ENCODE results near the gene TTYH2. TPM values are rescaled to one million over a fixed set of nuclear protein-coding genes. Genes with fewer than 3 reads are reported as not detected.

Gene TTYH2
- total RNA-seq, 1 experiment from 2014 or later, result 5.4 TPM

DNA sequence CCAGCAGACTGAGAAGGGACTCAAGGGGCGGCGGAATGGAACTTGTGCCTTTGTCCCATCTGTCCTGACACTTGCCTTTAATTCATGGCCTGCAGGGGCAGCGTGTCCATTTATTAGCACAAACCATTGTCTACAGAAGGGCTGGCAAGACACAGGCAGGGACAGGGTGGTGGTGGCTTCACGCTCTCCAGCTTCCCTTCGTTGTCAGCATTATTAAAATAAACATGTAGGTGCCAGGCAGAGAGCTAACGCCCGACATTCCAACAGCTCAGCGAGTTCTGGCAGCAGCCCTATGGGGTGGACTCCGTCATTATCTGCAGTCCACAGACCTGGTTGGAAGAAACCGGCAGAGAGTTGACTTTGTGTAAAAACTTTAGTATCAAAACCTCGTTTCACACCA, 77.0 kb downstream of the TTYH2 start:
- H3K9me3 Mint-ChIP-seq (ENCODE audit: unreplicated experiment), result no peaks in the 10 kb centered on the region
- H3K4me1 Mint-ChIP-seq (ENCODE audit: low read depth, unreplicated experiment), result no peaks in the 10 kb centered on the region
- intact Hi-C loops (cut with micrococcal nuclease; ENCODE audit: unreplicated experiment), result no loop called here
- H3K36me3 ChIP-seq (ENCODE audit: control insufficient read depth, insufficient read depth, low read length), result no peaks in the 10 kb centered on the region
- no peak overlapping the region for H3K4me3 Mint-ChIP-seq (ENCODE audit: unreplicated experiment)
- ChIA-PET POLR2A (no interaction called here), CTCF (no interaction called here)
- DNase-seq, result no peak
- TF ChIP-seq, protein P1, sequence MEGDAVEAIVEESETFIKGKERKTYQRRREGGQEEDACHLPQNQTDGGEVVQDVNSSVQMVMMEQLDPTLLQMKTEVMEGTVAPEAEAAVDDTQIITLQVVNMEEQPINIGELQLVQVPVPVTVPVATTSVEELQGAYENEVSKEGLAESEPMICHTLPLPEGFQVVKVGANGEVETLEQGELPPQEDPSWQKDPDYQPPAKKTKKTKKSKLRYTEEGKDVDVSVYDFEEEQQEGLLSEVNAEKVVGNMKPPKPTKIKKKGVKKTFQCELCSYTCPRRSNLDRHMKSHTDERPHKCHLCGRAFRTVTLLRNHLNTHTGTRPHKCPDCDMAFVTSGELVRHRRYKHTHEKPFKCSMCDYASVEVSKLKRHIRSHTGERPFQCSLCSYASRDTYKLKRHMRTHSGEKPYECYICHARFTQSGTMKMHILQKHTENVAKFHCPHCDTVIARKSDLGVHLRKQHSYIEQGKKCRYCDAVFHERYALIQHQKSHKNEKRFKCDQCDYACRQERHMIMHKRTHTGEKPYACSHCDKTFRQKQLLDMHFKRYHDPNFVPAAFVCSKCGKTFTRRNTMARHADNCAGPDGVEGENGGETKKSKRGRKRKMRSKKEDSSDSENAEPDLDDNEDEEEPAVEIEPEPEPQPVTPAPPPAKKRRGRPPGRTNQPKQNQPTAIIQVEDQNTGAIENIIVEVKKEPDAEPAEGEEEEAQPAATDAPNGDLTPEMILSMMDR (IDR thresholded peaks at IDR 0.05; ENCODE audit: insufficient read depth in 1 of 2, low read depth in 1 of 2, low read length in 1 of 2, severe bottlenecking in 1 of 2, unreplicated experiment in 1 of 2), result no peak
- H3K4me3 ChIP-seq (ENCODE audit: low read depth, low read length), result no peak overlapping the region
- no peaks in the 10 kb centered on the region for H3K9me3 ChIP-seq
- no peak overlapping the region for H3K27ac Mint-ChIP-seq (ENCODE audit: unreplicated experiment)
- BruUV-seq (replicated peaks), result no TSS peak
- H3K36me3 Mint-ChIP-seq (ENCODE audit: insufficient read depth, unreplicated experiment), result no peaks in the 10 kb centered on the region
- H3K4me1 ChIP-seq, result no peaks in the 10 kb centered on the region
- H3K27me3 ChIP-seq (replicated peaks; ENCODE audit: control insufficient read depth, insufficient read depth, low read length), result no peaks in the 10 kb centered on the region
- H3K27me3 Mint-ChIP-seq (ENCODE audit: insufficient read depth, unreplicated experiment), result no peaks in the 10 kb centered on the region

DNA sequence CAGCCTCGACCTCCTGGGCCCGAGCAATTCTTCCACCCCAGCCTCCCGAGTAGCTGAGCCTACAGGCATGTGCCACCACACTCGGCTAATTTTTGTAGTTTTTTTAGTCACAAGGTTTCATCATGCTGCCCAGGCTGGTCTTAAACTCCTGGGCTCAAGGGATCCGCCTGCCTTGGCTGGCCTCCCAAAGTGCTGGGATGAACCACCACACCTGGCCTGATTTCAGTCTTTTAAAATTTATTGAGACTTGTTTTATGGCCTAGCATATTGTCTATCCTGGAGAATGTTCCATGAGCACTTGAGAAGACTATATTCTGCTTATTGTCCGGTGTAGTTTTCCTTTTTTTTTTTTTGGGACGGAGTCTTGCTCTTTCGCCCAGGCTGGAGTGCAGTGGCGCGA, 79.1 kb downstream of the TTYH2 start:
- intact Hi-C loops (cut with micrococcal nuclease; ENCODE audit: unreplicated experiment), result no loop called here
- POLR2A ChIA-PET, result no interaction called here

DNA sequence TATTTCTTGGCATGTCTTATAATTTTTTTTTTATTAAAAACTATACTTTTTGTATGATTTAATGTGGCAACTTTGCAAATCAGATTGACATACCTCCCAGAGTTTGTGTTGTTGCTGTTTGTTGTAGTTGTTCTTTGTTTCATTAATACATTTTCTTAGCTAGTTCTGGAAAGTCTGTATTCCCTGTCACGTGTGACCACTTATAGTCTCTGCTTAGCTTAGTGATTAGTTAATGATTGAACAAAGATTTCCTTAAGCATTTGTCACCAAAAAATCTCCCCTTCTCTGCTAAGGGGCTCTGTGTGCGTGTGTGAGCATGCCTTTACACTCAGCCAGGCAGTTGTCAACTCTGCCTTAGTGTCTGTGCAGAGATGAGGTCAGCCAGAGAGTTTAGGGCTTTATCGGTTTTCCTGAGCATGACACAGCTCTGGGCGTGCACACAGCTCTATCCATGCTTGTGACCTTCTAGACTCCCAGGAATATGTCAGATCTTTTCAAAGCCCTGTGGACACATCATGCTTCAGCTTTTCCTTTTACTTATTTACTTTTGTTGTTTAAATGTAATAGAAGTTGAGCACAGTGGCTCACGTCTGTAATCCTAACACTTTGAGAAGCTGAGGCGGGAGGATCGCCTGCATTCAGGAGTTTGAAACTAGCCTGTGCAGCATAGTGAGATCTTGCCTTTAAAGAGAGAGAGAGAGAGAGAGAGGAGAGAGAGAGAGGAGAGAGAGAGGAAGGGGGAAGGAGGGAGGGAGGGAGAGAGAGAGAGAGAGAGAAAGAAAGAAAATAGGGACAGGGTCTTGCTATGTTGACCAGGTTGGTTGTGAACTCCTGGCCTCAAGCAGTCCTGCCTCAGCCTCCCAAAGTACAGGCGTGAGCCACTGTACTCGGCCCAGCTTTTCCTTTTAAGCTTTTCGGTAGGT, 82.5 kb downstream of the TTYH2 start:
- Mint-ChIP-seq H3K27ac (ENCODE audit: unreplicated experiment) (no peak overlapping the region), H3K4me1 (ENCODE audit: low read depth, unreplicated experiment) (peaks cover 8% of the 10 kb centered on the region), H3K9me3 (ENCODE audit: unreplicated experiment) (no peaks in the 10 kb centered on the region), H3K4me3 (ENCODE audit: unreplicated experiment) (no peak overlapping the region), H3K27me3 (ENCODE audit: insufficient read depth, unreplicated experiment) (peaks cover 3% of the 10 kb centered on the region), H3K36me3 (ENCODE audit: insufficient read depth, unreplicated experiment) (no peaks in the 10 kb centered on the region)
- BruUV-seq (replicated peaks), result no TSS peak
- TF ChIP-seq, protein P1 (IDR thresholded peaks at IDR 0.05; ENCODE audit: insufficient read depth in 1 of 2, low read depth in 1 of 2, low read length in 1 of 2, severe bottlenecking in 1 of 2, unreplicated experiment in 1 of 2), result no peak
- Histone ChIP-seq H3K4me3 (ENCODE audit: low read depth, low read length) (no peak overlapping the region), H3K4me1 (0 out of 2 replicates have a peak, but pooled peaks cover 5% of the 10 kb centered on the region), H3K36me3 (ENCODE audit: control insufficient read depth, insufficient read depth, low read length) (no peaks in the 10 kb centered on the region), H3K9me3 (no peaks in the 10 kb centered on the region), H3K27me3 (replicated peaks; ENCODE audit: control insufficient read depth, insufficient read depth, low read length) (no peaks in the 10 kb centered on the region)
- ChIA-PET POLR2A (interaction anchor here (1.5 kb wide), 1 partner anchor 79 kb away, joined by 3 read pairs; no protein-coding TSS in a partner anchor), CTCF (interaction anchor here (0.7 to 1.2 kb wide), 16 partner anchors 7 to 201 kb away, joined by 3 to 15 read pairs (median 4); partner anchors contain the start of genes GPR142 and TTYH2)
- DNase-seq, result no peak
- intact Hi-C loops (cut with micrococcal nuclease; ENCODE audit: unreplicated experiment), result loop anchor here (2.0 kb wide), 2 partner anchors 83 to 93 kb away; partner anchors contain the start of genes RPL38 and TTYH2

More for the DNA sequence above, 79.1 kb downstream of the TTYH2 start:
- no peaks in the 10 kb centered on the region for H3K36me3 Mint-ChIP-seq (ENCODE audit: insufficient read depth, unreplicated experiment)
- Histone ChIP-seq H3K36me3 (ENCODE audit: control insufficient read depth, insufficient read depth, low read length) (no peaks in the 10 kb centered on the region), H3K4me3 (ENCODE audit: low read depth, low read length) (no peak overlapping the region), H3K9me3 (no peaks in the 10 kb centered on the region), H3K4me1 (0 out of 2 replicates have a peak, but pooled peaks cover 5% of the 10 kb centered on the region), H3K27me3 (replicated peaks; ENCODE audit: control insufficient read depth, insufficient read depth, low read length) (no peaks in the 10 kb centered on the region)
- TF ChIP-seq, protein P1 (IDR thresholded peaks at IDR 0.05; ENCODE audit: insufficient read depth in 1 of 2, low read depth in 1 of 2, low read length in 1 of 2, severe bottlenecking in 1 of 2, unreplicated experiment in 1 of 2), result no peak
- CTCF ChIA-PET, result no interaction called here
- H3K27me3 Mint-ChIP-seq (ENCODE audit: insufficient read depth, unreplicated experiment), result no peaks in the 10 kb centered on the region
- no peak overlapping the region for H3K4me3 Mint-ChIP-seq (ENCODE audit: unreplicated experiment)
- H3K9me3 Mint-ChIP-seq (ENCODE audit: unreplicated experiment), result no peaks in the 10 kb centered on the region
- DNase-seq, result no peak
- H3K4me1 Mint-ChIP-seq (ENCODE audit: low read depth, unreplicated experiment), result peaks cover 8% of the 10 kb centered on the region
- H3K27ac Mint-ChIP-seq (ENCODE audit: unreplicated experiment), result no peak overlapping the region
- BruUV-seq (replicated peaks), result no TSS peak
